ENCODE data around the gene DOC2B.
A peak's percentile ranks its signal among the peaks of the same experiment; 100 is the strongest.
"Not testable (repeated sequence)": the region's sequence is repeated elsewhere in the genome, so short reads cannot be mapped to it uniquely, and the experiment has no call there.

DOC2B gene

GRCh38 chr17:181245-182049 is at the start of gene DOC2B:
Gene DOC2B, minus strand, starts transcription at chr17:181650. Its CDS starts 171 bp downstream, at chr17:181479.
- peak; percentile 10 for DNase-seq

- no peak for DNase-seq
Observed at GRCh38 chr17:230395-230770, 48.9 kb upstream of the DOC2B start.

GRCh38 chr17:229709-230394 is 48.4 kb upstream of the DOC2B start:
- DNase-seq, result no peak

GRCh38 chr17:228951-229708 is 47.7 kb upstream of the DOC2B start:
- DNase-seq, result peak; percentile 3

GRCh38 chr17:227946-228615 is 46.6 kb upstream of the DOC2B start:
- no peak for DNase-seq

GRCh38 chr17:227078-227945 is 45.9 kb upstream of the DOC2B start:
- DNase-seq, result no peak

- DNase-seq, result no peak
Observed at GRCh38 chr17:226108-227077, 44.9 kb upstream of the DOC2B start.

- no peak for DNase-seq
Observed at GRCh38 chr17:225551-225950, 44.1 kb upstream of the DOC2B start.

- DNase-seq, result not testable (repeated sequence)
Observed at GRCh38 chr17:224576-224975, 43.1 kb upstream of the DOC2B start.

GRCh38 chr17:223723-224471 is 42.4 kb upstream of the DOC2B start:
- no peak for DNase-seq

- no peak for DNase-seq
Observed at GRCh38 chr17:222172-222571, 40.7 kb upstream of the DOC2B start.

GRCh38 chr17:219696-220095 is 38.2 kb upstream of the DOC2B start:
- no peak for DNase-seq

GRCh38 chr17:218432-219110 is 37.1 kb upstream of the DOC2B start:
- DNase-seq, result no peak

- DNase-seq, result no peak
Observed at GRCh38 chr17:216625-217024, 35.2 kb upstream of the DOC2B start.

GRCh38 chr17:215563-216478 is 34.4 kb upstream of the DOC2B start:
- DNase-seq, result not testable (repeated sequence)

- DNase-seq, result no peak
Observed at GRCh38 chr17:214881-215331, 33.5 kb upstream of the DOC2B start.

GRCh38 chr17:213286-214105 is 32.0 kb upstream of the DOC2B start:
- DNase-seq, result no peak
